A204.1 (cell line): ENCODE measurements around the gene EDIL3.

Experiments
- FAIRE-seq: peaks from 2 replicates; lab custom pipeline; 2012; peaks lifted over from hg19 to GRCh38; lab: Jason Lieb, UNC

EDIL3 gene, protein sequence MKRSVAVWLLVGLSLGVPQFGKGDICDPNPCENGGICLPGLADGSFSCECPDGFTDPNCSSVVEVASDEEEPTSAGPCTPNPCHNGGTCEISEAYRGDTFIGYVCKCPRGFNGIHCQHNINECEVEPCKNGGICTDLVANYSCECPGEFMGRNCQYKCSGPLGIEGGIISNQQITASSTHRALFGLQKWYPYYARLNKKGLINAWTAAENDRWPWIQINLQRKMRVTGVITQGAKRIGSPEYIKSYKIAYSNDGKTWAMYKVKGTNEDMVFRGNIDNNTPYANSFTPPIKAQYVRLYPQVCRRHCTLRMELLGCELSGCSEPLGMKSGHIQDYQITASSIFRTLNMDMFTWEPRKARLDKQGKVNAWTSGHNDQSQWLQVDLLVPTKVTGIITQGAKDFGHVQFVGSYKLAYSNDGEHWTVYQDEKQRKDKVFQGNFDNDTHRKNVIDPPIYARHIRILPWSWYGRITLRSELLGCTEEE

GRCh38 chr5:84384604-84385575 is at the start of gene EDIL3:
Gene EDIL3 (minus strand): TSS chr5:84384880. CDS start chr5:84384374, 506 bp downstream.
- FAIRE-seq = no peak

DNA sequence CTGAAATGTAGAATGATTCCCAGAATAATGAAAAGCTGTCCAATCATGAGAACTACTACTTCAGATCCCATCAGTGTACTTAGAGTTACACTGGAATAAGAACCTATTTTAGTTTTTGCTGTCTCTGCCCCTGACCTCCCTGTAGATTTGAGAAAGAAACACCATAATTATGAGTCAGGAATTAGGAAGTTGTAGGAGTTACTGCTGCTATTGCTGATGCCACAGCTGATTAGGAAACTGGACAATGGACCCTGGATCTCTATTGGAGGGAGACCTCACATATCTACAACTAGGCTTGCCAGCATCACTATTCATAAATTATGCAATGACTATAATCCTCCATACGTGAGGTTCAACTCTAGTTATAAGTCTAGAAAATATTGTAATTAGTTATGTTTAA is 48.8 kb upstream of the EDIL3 start:
- no peak for FAIRE-seq

DNA sequence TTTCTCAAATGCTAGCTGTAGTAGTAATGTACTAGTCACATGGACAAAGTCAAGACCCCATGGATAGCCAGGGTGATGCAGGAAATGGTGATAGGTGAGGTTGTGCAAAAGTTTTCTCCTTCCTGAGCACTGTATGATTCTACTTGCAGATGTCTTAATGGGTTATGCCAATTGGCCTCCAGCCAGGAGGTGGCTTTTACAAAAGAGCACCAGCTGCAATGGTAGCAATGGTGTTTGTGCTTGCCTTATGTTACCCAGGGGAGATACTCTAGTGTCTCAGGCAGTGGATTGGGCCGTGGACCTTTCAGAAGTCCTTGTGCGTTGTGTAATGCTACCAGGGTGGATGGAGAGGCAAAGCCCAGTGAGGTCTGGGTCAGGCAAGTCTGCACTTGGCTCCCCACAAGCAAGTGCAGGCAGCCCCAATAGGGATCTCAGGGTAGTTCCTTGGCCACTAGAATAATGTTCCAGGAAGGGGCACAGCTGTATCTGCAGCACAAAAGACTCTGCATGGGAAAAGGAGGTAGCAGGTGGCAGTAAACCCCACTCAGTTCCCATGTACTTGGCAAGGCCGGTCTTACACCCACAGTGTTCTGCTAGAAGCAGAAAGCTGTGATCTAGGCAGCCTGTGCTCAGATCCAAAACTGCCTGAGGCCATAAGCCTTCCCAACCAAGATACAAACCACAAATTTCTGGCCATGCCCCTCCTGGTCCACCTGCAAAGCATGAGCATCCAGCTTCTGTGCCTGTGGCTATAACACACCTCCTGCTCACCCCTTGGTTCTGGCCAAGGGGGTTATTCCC is 46.4 kb upstream of the EDIL3 start:
- no peak for FAIRE-seq

GRCh38 chr5:84430079-84430478 is 45.4 kb upstream of the EDIL3 start:
- FAIRE-seq = no peak

DNA sequence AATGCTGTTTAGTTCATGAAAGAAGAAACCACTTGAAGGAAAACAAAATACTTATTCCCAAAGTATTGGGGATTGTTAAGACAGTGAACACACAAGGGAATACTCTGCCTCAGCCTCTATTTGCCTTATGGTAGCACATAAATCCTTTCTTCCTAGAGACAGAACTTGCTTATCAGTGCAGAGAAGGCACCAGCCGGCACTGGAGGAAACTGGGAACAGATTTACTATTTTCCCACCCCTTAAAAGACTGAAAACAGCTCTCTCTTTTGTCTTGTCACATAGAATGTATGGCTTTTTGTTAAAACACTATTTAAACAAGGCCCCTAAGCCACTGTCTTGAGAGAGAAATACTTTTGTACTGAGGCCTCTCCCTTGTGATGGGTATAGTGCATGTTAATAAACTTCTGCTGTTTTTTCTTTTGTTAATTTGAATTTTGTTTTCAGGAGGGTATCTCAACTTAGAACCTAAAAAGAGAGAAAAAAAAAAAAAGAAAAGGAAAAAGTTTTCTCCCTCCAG is 40.7 kb upstream of the EDIL3 start:
- no peak for FAIRE-seq

DNA sequence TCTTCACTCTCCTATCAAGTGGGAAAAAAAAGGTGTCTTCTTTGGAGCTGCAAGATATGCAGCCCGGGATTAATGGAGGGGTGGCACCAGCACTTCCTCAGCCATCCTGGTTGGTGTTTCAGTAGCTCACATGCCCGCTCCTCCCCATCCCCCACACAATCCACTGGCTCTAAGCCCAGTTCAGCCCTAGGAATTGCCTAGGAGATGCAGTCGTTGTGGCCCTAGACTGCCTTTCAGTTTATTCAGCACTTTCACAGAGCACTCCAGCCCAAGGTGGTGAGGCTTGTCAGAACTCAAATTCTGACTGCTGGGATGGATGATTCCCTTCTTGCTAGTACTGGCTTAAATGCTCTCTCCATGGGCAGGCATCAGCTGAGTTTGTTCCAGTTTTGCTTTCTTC is 35.1 kb upstream of the EDIL3 start:
- no peak for FAIRE-seq

GRCh38 chr5:84411832-84412605 is 27.3 kb upstream of the EDIL3 start:
- FAIRE-seq = no peak

GRCh38 chr5:84406111-84406510 is 21.4 kb upstream of the EDIL3 start:
- FAIRE-seq = peak; percentile 65

DNA sequence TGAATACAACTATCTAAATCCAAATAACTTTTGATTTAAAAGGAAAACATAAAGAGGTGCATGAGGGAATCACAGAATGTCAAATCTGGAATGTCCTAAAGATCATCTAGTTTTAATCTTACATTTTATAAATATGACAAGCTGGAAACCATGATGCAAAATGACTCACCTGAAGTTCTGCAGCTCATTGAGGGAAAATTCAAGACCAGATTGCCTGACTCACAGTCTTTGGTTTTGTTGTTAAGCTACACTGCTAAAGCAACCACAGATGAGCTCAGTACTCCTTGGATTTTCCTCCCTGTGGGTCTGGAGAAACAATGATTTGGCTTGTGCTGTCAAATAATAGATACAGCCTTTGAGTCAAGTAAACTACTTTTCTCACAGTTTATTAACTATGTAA is 19.1 kb upstream of the EDIL3 start:
- no peak for FAIRE-seq

DNA sequence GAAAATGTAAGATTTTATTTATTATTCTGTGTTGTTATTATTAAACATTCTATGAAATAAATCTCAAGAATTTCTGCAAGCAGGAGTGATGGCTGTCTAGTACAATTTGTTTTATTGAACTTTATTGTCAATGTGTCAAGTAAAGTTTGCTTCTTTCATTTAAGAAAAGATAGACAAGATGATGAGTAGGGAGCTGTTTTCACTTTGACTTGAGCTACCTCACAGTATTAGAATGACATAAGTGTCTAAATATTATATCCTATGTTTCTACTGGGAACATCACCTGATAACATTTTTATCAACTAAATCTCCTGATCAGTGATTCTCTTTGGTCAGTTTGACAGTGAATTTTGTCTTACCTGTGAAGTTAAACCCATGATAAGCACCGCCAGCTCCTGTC is 12.7 kb upstream of the EDIL3 start:
- no peak for FAIRE-seq

DNA sequence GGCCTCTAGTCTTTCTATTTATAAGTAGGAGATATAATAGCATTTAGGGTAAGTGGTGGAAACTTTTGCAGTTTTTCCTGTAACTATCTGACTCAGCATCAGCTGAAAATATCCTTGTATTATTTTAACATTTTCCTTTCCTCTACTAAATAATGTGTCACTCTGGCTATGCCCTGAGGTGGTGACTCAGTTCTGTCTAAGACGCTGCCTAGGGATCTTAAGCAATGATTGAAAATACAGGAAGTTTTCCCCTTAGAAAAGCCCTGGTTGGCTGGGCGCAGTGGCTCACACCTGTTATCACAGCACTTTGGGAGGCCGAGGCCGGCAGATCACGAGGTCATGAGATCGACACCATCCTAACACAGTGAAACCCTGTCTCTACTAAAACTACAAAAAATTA is 9.3 kb upstream of the EDIL3 start:
- FAIRE-seq = no peak

GRCh38 chr5:84392836-84393235 is 8.2 kb upstream of the EDIL3 start:
- FAIRE-seq = peak; percentile 83

- FAIRE-seq = no peak
These were observed 1.0 kb upstream of the EDIL3 start for GRCh38 chr5:84385705-84386104.

- no peak for FAIRE-seq
These were observed 670 bp downstream of the EDIL3 start for GRCh38 chr5:84383816-84384603.

- FAIRE-seq = no peak
These were observed 1.3 kb downstream of the EDIL3 start for GRCh38 chr5:84383296-84383815.

DNA sequence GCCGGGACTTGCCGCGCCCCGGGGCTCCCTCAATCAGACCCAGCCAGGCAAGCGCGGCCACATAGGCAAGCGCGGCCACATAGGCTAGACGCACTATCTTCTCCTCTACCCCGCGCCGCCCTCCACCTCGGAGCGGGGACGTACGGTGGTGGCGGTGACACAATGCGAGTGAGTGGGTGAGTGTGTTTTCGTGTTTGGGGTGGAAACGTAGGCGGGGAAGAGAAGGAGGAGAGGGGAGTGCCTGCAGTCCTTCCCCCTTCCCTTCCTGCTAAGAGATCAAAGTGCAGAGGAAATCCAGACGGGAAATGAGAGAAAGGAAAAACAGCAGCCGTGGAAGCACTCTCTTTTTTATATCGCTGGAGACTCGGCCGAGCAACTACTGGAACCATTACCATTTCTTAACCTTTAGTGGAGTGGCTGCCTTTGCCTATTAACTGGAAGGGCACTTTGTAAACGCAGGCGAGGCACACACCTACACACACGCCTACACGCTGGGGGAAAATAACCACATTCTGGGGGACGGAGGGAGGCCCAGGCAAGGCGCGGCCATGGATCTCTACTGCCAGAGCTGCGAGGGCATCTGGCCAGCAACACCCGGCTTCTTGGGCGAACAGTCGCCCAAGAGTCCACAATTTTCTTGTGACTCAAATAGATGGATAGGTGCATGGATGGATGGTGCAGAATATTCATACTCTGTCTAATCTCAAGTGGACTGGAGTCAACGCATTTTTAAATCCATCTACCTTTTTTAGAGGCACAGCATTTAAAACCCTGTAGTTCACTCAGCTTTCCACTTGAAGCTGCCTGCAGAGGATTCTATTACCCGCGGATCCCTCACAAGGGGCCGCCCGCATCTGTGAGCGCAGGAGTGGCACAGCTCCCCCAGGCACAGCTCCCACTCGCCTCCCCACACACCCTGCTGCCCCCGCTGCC is 2.1 kb downstream of the EDIL3 start:
- no peak for FAIRE-seq

DNA sequence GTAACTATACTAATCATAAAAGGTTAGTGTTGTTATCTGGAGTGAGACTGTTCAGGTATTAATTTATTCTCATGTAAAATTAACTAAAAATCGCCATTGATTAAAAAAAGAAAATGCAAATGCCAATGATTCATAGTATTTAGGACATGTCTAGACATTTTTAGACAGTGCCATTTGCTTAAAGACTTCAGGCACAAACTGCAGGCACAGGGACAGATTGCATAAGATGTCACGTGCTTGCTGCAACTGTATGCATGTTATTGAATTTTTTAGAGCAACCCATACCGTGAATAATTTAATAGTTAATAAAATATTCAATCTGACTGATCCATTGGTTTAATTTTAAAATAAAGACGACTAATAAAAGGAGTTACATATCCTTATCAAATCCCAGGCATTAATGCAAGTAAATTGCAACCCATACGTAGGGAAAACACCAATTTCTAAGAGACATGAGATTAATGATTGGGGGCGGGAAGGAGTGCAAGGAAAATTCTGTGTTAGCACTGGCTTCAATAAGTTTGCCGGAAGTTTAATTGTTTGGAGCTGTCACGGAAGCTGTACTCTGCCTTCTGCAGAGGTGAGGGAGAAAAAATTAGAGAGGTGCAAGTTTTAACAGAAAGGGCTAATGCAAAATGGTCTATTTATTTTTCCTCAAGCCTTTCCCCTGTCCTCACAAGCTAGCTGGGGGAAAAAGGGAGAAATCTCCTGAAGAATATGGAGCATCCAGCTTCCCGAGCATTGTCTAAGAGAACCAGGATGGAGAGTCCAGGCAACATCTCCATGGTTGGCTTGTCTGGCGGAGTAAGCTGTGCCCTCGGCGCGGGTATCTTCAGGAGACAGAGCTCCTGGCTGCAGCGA is 2.9 kb downstream of the EDIL3 start:
- FAIRE-seq = no peak

DNA sequence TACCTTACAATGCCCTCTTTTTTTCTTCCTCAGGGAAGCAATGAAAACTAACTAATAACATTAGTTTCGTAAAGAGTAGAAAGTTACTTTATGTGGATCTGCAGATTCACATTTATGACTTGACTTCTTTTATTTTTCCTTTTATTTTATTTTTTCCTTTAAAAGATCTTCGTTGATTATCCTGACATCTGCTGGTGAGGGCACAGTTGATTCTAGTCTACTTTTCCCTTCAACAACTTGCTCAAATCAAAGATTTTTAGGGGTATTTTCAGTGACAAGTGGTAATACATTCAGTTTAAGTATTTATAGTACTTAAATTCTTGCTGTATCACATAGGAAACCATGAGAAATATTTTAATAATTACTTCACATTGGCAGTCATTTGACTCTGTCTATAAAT is 4.9 kb downstream of the EDIL3 start:
- FAIRE-seq = no peak
